Measurements from ENCODE around the gene SH3D21. TPM values are rescaled to one million over a fixed set of nuclear protein-coding genes. Genes with fewer than 3 reads are reported as not detected.

SH3D21 gene
- total and polyA plus RNA-seq, 11 donors = 0.38 to 3.1 (median 1.4) TPM

DNA sequence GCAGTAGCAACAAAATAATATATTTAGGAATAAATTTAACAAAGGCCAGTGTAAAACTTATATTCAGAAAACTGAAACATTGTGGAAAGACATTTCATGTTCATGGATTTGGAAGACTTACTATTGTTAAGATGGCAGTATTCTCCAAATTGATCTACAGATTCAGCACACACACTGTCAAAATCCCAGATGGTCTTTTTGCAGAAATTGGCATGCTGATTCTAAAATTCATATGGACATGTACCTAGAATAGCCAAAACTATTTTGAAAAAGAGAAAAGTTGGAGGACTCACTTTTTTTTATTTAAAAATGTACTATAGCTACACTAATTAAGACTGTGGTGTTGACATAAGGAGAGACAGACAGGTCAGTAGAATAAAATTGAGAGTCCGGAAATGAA is 32.0 kb upstream of the SH3D21 start:
- H3K4me3 ChIP-seq = no peak overlapping the region
- intact Hi-C loops (cut with DNase I) = loop anchor here in 1 of 10 donors (5.0 kb wide), 1 partner anchor 42 kb away; no protein-coding TSS in a partner anchor
- TF ChIP-seq POLR2A (IDR thresholded peaks at IDR 0.05) = no peak
- TF ChIP-seq, protein P1, sequence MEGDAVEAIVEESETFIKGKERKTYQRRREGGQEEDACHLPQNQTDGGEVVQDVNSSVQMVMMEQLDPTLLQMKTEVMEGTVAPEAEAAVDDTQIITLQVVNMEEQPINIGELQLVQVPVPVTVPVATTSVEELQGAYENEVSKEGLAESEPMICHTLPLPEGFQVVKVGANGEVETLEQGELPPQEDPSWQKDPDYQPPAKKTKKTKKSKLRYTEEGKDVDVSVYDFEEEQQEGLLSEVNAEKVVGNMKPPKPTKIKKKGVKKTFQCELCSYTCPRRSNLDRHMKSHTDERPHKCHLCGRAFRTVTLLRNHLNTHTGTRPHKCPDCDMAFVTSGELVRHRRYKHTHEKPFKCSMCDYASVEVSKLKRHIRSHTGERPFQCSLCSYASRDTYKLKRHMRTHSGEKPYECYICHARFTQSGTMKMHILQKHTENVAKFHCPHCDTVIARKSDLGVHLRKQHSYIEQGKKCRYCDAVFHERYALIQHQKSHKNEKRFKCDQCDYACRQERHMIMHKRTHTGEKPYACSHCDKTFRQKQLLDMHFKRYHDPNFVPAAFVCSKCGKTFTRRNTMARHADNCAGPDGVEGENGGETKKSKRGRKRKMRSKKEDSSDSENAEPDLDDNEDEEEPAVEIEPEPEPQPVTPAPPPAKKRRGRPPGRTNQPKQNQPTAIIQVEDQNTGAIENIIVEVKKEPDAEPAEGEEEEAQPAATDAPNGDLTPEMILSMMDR (IDR thresholded peaks at IDR 0.05) = no peak
- ATAC-seq = no peak
- H3K36me3 ChIP-seq = peaks cover 0 to 60% (median 24%) of the 10 kb centered on the region in 9 donors
- H3K9me3 ChIP-seq = no peaks in the 10 kb centered on the region
- no peak overlapping the region for H3K27ac ChIP-seq
- H3K4me1 ChIP-seq = peaks cover 0 to 49% (median 20%) of the 10 kb centered on the region in 12 donors
- H3K27me3 ChIP-seq = no peaks in the 10 kb centered on the region
- DNase-seq = no peak
- WGBS, 4 donors = 94 to 98% (median 95%) methylated on average over 1 of the region's 1 CpG

DNA sequence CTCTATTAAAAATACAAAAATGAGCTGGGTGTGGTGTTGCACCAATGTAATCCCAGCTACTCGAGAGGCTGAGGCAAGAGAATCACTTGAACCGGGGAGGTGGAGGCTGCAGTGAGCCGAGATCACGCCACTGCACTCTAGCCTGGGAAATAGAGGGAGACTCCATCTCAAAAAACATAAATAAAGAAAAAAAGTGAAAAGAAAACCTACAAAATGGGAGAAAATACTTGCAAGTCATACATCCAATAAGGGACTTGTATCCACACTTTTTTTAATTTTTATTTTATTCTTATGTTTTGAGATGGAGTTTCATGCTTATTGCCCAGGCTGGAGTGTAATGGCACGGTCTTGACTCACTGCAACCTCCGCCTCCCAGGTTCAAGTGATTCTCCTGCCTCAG is 29.5 kb upstream of the SH3D21 start:
- no peak for DNase-seq
- Histone ChIP-seq H3K27me3 (no peaks in the 10 kb centered on the region), H3K4me3 (no peak overlapping the region), H3K9me3 (no peaks in the 10 kb centered on the region), H3K4me1 (peaks cover 0 to 69% (median 33%) of the 10 kb centered on the region in 12 donors), H3K27ac (peak overlapping the region in 2 of 12 donors; percentile 11 to 89), H3K36me3 (peaks cover 0 to 43% (median 6%) of the 10 kb centered on the region in 9 donors)
- TF ChIP-seq, protein P1 (IDR thresholded peaks at IDR 0.05) = no peak
- ATAC-seq = no peak
- 96 to 98% (median 97%) methylated on average over 6 of the region's 6 CpGs for WGBS, 4 donors
- intact Hi-C loops (cut with DNase I) = loop anchor here in 1 of 10 donors (5.0 kb wide), 1 partner anchor 34 kb away; no protein-coding TSS in a partner anchor

DNA sequence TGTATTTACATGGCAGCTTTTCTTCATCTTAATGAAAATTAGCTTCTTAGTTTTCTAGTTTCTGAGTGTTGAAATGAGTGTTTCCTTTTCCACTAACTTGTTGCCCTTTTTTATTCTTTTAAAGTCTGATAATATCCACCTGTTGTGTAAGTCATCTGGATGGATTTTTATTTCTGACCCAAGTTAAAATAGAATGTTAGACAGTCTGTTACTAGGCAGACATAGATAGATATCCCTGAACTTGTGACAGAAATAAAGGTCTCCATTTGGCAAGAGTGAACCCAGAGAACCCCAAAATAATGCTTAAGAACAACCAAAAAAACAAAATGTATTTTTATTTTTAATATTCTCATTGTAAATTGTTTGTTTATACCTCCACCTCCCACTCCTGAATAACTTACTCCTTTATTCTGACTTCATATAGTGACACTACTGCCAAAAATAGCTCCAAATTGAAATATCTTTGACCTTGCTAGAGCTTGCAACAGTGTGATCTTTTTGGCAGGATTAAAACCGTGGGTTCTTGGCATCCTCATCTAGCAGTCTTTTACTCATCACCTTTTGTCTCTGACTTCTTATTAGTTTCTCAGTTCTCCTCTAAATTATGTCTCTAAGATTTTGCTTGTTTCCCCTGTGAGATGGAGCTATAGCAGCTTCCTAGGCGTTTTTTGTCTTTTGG is 26.9 kb upstream of the SH3D21 start:
- 29 to 42% (median 34%) methylated on average over 2 of the region's 2 CpGs for WGBS, 4 donors

More for the DNA sequence above, 26.9 kb upstream of the SH3D21 start:
- Histone ChIP-seq H3K4me3 (no peak overlapping the region), H3K9me3 (no peaks in the 10 kb centered on the region), H3K27me3 (no peaks in the 10 kb centered on the region), H3K36me3 (peaks cover 0 to 43% (median 24%) of the 10 kb centered on the region in 9 donors), H3K27ac (peak overlapping the region; percentile 50 to 90 (median 79)), H3K4me1 (peaks cover 0 to 71% (median 39%) of the 10 kb centered on the region in 12 donors)
- ATAC-seq (peak; percentile 52 to 84 (median 76)), DNase-seq (no peak)
- intact Hi-C loops (cut with DNase I) = loop anchor here in 1 of 10 donors (5.0 kb wide), 1 partner anchor 37 kb away; no protein-coding TSS in a partner anchor
- TF ChIP-seq, protein P1 (IDR thresholded peaks at IDR 0.05) = no peak
- TF ChIP-seq POLR2A (IDR thresholded peaks at IDR 0.05) = no peak
